Measurements from ENCODE around the gene VRK1.

The VRK1 gene

DNA sequence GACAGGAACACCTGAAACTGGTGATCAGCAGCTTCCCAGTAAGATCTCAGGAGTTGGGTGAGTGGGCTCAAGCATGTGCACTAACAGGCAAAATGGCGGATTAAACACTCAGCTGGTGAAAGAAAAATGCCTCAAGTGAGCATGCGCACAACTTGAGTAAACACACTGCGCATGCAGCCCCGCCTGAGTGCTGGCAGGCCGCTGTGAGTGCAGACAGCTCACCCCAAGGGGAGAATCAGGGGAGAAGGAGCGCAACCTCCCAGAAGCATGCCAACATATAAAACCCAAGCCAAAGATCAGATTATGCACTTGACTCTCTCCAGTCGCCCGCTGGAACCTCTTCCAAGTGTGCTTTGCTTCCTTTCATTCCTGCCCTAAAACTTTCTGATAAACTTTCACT lies 125.8 kb downstream of the VRK1 start:
- ATAC-seq = no peak

DNA sequence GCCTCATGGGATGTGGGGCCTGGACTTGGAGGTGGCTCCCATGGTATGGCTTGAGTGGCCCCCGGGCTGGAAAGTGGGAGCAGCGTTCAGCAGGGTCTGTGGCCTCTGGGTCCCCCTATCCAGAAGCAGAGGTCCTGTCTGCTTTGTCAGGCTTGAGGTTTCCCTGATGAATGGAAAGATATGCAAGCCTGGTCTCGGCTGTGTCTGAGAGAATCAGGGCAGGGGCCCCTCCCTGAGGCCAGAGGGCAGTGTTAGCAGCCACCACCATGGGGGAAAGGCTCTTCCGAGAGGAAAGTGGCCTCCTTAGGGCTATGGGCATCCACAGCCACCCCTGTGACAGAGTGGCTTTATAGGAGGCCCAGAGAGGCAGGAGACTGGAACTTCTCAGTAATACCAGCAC lies 128.2 kb downstream of the VRK1 start:
- TF ChIP-seq ESRRG (CRISPR knock-in tag; IDR thresholded peaks at IDR 0.05) (no peak), ARNTL (CRISPR knock-in tag; IDR thresholded peaks at IDR 0.05; ENCODE audit: borderline replicate concordance, low read depth) (no peak), TCF4 (CRISPR knock-in tag; IDR thresholded peaks at IDR 0.05; ENCODE audit: borderline replicate concordance) (no peak), ZNF70 (CRISPR knock-in tag; IDR thresholded peaks at IDR 0.05) (no peak)
- TF ChIP-seq, protein P1, sequence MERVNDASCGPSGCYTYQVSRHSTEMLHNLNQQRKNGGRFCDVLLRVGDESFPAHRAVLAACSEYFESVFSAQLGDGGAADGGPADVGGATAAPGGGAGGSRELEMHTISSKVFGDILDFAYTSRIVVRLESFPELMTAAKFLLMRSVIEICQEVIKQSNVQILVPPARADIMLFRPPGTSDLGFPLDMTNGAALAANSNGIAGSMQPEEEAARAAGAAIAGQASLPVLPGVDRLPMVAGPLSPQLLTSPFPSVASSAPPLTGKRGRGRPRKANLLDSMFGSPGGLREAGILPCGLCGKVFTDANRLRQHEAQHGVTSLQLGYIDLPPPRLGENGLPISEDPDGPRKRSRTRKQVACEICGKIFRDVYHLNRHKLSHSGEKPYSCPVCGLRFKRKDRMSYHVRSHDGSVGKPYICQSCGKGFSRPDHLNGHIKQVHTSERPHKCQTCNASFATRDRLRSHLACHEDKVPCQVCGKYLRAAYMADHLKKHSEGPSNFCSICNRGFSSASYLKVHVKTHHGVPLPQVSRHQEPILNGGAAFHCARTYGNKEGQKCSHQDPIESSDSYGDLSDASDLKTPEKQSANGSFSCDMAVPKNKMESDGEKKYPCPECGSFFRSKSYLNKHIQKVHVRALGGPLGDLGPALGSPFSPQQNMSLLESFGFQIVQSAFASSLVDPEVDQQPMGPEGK (CRISPR knock-in tag; IDR thresholded peaks at IDR 0.05; ENCODE audit: borderline replicate concordance) = no peak
- no peak for ATAC-seq

More for the DNA sequence above, 125.8 kb downstream of the VRK1 start:
- TF ChIP-seq ISL1 (CRISPR knock-in tag; IDR thresholded peaks at IDR 0.05) (no peak), ZC3H10 (CRISPR knock-in tag; IDR thresholded peaks at IDR 0.05) (no peak), TCF4 (CRISPR knock-in tag; IDR thresholded peaks at IDR 0.05; ENCODE audit: borderline replicate concordance) (no peak)

DNA sequence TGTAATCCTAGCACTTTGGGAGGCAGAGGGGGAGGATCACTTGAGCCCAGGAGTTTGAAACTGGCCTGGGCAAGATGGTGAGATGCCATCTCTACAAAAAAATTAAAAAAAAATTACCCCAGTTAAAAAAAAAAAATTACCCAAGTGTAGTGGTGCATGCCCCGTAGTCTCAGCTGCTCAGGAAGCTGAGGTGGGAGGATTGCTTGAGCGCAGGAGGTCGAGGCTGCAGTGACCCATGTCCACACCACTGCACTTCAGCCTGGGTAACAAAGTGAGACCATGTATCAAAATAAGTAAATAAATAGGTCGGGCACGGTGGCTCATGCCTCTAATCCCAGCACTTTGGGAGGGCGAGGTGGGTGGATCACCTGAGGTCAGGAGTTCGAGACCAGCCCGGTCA lies 128.8 kb downstream of the VRK1 start:
- no peak for ATAC-seq
- TF ChIP-seq SNAI2 (CRISPR knock-in tag; IDR thresholded peaks at IDR 0.05) (no peak), BACH2 (CRISPR knock-in tag; IDR thresholded peaks at IDR 0.05; ENCODE audit: borderline replicate concordance) (no peak), ZNF8 (CRISPR knock-in tag; IDR thresholded peaks at IDR 0.05) (no peak), ZNF565 (CRISPR knock-in tag; conservative IDR thresholded peaks at IDR 0.05; ENCODE audit: low read depth) (no peak), ZFP3 (CRISPR knock-in tag; IDR thresholded peaks at IDR 0.05) (no peak), ZC3H10 (CRISPR knock-in tag; IDR thresholded peaks at IDR 0.05) (no peak), TOX (CRISPR knock-in tag; IDR thresholded peaks at IDR 0.05; ENCODE audit: borderline replicate concordance) (no peak), ESRRG (CRISPR knock-in tag; IDR thresholded peaks at IDR 0.05) (no peak), ISL1 (CRISPR knock-in tag; IDR thresholded peaks at IDR 0.05) (no peak), ZNF70 (CRISPR knock-in tag; IDR thresholded peaks at IDR 0.05) (no peak), PPARA (CRISPR knock-in tag; IDR thresholded peaks at IDR 0.05; ENCODE audit: borderline replicate concordance) (no peak), ARNTL (CRISPR knock-in tag; IDR thresholded peaks at IDR 0.05; ENCODE audit: borderline replicate concordance, low read depth) (no peak), CSDC2 (CRISPR knock-in tag; IDR thresholded peaks at IDR 0.05) (no peak)
- TF ChIP-seq, protein P2, sequence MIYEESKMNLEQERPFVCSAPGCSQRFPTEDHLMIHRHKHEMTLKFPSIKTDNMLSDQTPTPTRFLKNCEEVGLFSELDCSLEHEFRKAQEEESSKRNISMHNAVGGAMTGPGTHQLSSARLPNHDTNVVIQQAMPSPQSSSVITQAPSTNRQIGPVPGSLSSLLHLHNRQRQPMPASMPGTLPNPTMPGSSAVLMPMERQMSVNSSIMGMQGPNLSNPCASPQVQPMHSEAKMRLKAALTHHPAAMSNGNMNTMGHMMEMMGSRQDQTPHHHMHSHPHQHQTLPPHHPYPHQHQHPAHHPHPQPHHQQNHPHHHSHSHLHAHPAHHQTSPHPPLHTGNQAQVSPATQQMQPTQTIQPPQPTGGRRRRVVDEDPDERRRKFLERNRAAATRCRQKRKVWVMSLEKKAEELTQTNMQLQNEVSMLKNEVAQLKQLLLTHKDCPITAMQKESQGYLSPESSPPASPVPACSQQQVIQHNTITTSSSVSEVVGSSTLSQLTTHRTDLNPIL (CRISPR knock-in tag; IDR thresholded peaks at IDR 0.05; ENCODE audit: low read depth) = no peak
- TF ChIP-seq, protein P3, sequence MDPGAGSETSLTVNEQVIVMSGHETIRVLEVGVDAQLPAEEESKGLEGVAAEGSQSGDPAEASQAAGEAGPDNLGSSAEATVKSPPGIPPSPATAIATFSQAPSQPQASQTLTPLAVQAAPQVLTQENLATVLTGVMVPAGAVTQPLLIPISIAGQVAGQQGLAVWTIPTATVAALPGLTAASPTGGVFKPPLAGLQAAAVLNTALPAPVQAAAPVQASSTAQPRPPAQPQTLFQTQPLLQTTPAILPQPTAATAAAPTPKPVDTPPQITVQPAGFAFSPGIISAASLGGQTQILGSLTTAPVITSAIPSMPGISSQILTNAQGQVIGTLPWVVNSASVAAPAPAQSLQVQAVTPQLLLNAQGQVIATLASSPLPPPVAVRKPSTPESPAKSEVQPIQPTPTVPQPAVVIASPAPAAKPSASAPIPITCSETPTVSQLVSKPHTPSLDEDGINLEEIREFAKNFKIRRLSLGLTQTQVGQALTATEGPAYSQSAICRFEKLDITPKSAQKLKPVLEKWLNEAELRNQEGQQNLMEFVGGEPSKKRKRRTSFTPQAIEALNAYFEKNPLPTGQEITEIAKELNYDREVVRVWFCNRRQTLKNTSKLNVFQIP (CRISPR knock-in tag; IDR thresholded peaks at IDR 0.05; ENCODE audit: borderline replicate concordance, low read depth) = no peak
- TF ChIP-seq, protein P4, sequence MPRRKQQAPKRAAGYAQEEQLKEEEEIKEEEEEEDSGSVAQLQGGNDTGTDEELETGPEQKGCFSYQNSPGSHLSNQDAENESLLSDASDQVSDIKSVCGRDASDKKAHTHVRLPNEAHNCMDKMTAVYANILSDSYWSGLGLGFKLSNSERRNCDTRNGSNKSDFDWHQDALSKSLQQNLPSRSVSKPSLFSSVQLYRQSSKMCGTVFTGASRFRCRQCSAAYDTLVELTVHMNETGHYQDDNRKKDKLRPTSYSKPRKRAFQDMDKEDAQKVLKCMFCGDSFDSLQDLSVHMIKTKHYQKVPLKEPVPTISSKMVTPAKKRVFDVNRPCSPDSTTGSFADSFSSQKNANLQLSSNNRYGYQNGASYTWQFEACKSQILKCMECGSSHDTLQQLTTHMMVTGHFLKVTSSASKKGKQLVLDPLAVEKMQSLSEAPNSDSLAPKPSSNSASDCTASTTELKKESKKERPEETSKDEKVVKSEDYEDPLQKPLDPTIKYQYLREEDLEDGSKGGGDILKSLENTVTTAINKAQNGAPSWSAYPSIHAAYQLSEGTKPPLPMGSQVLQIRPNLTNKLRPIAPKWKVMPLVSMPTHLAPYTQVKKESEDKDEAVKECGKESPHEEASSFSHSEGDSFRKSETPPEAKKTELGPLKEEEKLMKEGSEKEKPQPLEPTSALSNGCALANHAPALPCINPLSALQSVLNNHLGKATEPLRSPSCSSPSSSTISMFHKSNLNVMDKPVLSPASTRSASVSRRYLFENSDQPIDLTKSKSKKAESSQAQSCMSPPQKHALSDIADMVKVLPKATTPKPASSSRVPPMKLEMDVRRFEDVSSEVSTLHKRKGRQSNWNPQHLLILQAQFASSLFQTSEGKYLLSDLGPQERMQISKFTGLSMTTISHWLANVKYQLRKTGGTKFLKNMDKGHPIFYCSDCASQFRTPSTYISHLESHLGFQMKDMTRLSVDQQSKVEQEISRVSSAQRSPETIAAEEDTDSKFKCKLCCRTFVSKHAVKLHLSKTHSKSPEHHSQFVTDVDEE (CRISPR knock-in tag; IDR thresholded peaks at IDR 0.05) = no peak
- TF ChIP-seq, protein P1 (CRISPR knock-in tag; IDR thresholded peaks at IDR 0.05; ENCODE audit: borderline replicate concordance) = no peak

All from SK-N-SH treated with all-trans-retinoic acid at 6 μM for 48 hours (cell line).